Neural cell (in vitro differentiated cells): Measurements from ENCODE around the gene GGA1. TPM values are rescaled to one million over a fixed set of nuclear protein-coding genes. Genes with fewer than 3 reads are reported as not detected.

ENCODE experiments used
- H2AFZ ChIP-seq: fragments of 200-600, 300-800 bp; sonication (generic), shearing (Covaris generic); 2 replicates; pipeline ENCODE4 v1.6.0; 2014; ENCODE audit warnings: low read depth, mild to moderate bottlenecking, antibody characterized with exemption, low read length, moderate library complexity
- H3F3A ChIP-seq: fragments of 200-600 bp; shearing (Covaris generic); 2 replicates; pipeline ENCODE4 v1.6.1; 2016; ENCODE audit warnings: mild to moderate bottlenecking, moderate library complexity, mixed read lengths, antibody characterized with exemption, low read length; ENCODE audit not compliant: insufficient read depth, poor library complexity, severe bottlenecking
- H3K27ac ChIP-seq: fragments of 200-600, 300-800 bp; sonication (generic), shearing (Covaris generic); 2 replicates; pipeline ENCODE4 v1.5.1; 2014; ENCODE audit warnings: mild to moderate bottlenecking, low read length, moderate library complexity
- H3K27me3 ChIP-seq: fragments of 300-800, 200-600 bp; sonication (generic), shearing (Covaris generic); 2 replicates; pipeline ENCODE4 v1.6.0; 2014; ENCODE audit warnings: mild to moderate bottlenecking, low read depth, low read length, moderate library complexity; ENCODE audit not compliant: insufficient read depth
- H3K36me3 ChIP-seq: fragments of 300-800, 200-600 bp; sonication (generic), shearing (Covaris generic); 2 replicates; pipeline ENCODE4 v1.5.1; 2014; ENCODE audit warnings: mild to moderate bottlenecking, antibody characterized with exemption, low read length, moderate library complexity; ENCODE audit not compliant: insufficient read depth
- H3K4me2 ChIP-seq: fragments of 300-800, 200-600 bp; sonication (generic), shearing (Covaris generic); 2 replicates; pipeline ENCODE4 v1.6.0; 2014; ENCODE audit warnings: mild to moderate bottlenecking, low read length
- H3K4me3 ChIP-seq: fragments of 300-800, 200-600 bp; sonication (generic), shearing (Covaris generic); 2 replicates; pipeline ENCODE4 v1.5.1; 2014; ENCODE audit warnings: mild to moderate bottlenecking, low read length, moderate library complexity
- H3K79me2 ChIP-seq: fragments of 200-600 bp; shearing (Covaris generic); replicated peaks from 2 replicates; pipeline ENCODE4 v1.6.0; 2014; ENCODE audit warnings: mild to moderate bottlenecking, low read length, moderate library complexity; ENCODE audit not compliant: insufficient read depth
- H3K9ac ChIP-seq: fragments of 300-800, 200-600 bp; sonication (generic), shearing (Covaris generic); 2 replicates; pipeline ENCODE4 v1.6.1; 2016; ENCODE audit warnings: mild to moderate bottlenecking, low read length, mixed read lengths
- H3K9me2 ChIP-seq: fragments of 200-600 bp; shearing (Covaris generic); 2 replicates; pipeline ENCODE4 v1.6.1; 2016; ENCODE audit warnings: mild to moderate bottlenecking, low read length, mixed read lengths; ENCODE audit not compliant: insufficient read depth
- H3K9me3 ChIP-seq: fragments of 200-600, 300-800 bp; sonication (generic), shearing (Covaris generic); 2 replicates; pipeline ENCODE4 v1.6.1; 2016; ENCODE audit warnings: mild to moderate bottlenecking, mixed run types, low read length, moderate library complexity, mixed read lengths
- H4K20me1 ChIP-seq: fragments of 200-600 bp; shearing (Covaris generic); 2 replicates; pipeline ENCODE4 v1.6.1; 2016; ENCODE audit warnings: mild to moderate bottlenecking, mixed run types; ENCODE audit not compliant: insufficient read depth
- EP300 ChIP-seq: fragments of 450-650 bp; conservative IDR thresholded peaks from 2 replicates; pipeline ENCODE4 v1.6.1; 2014; ENCODE audit warnings: antibody characterized with exemption, mild to moderate bottlenecking, moderate library complexity; ENCODE audit not compliant: poor library complexity, severe bottlenecking
- EZH2 ChIP-seq: fragments of 200-600, 300-800 bp; shearing (Covaris generic), sonication (generic); IDR thresholded peaks from 2 replicates; pipeline ENCODE4 v1.6.1; 2014; ENCODE audit warnings: antibody characterized with exemption, low read length, borderline replicate concordance, mild to moderate bottlenecking; ENCODE audit not compliant: insufficient read depth, poor library complexity, severe bottlenecking
- MXI1 ChIP-seq: fragments of 450-650 bp; conservative IDR thresholded peaks from 2 replicates; pipeline ENCODE4 v1.6.1; 2014; ENCODE audit warnings: antibody characterized with exemption, mild to moderate bottlenecking; ENCODE audit not compliant: poor library complexity, severe bottlenecking
- POLR2AphosphoS5 ChIP-seq: IDR thresholded peaks from 2 replicates; pipeline ENCODE4 v1.6.1; 2012
- RAD21 ChIP-seq: fragments of 450-650 bp; conservative IDR thresholded peaks from 2 replicates; pipeline ENCODE4 v1.6.1; 2014; ENCODE audit warnings: antibody characterized with exemption, mild to moderate bottlenecking, moderate library complexity
- SMC3 ChIP-seq: fragments of 450-650 bp; conservative IDR thresholded peaks from 2 replicates; pipeline ENCODE4 v1.6.1; 2014; ENCODE audit warnings: antibody characterized with exemption, mild to moderate bottlenecking, moderate library complexity; ENCODE audit not compliant: poor library complexity
- TAF1 ChIP-seq: IDR thresholded peaks from 2 replicates; pipeline ENCODE4 v1.6.1; 2012; ENCODE audit warnings: low read depth
- polyA plus RNA-seq: library from polyadenylated mRNA; depleted of rRNA; stranded (reverse); fragments of >200 nt; gene quantifications from 2 replicates; pipeline ENCODE4 v1.2.3, GENCODE V29; 2014
- TF ChIP-seq, protein P1 (sequence below): fragments of 450-650 bp; IDR thresholded peaks from 2 replicates; pipeline ENCODE4 v1.5.1; 2014; ENCODE audit warnings: antibody characterized with exemption, mild to moderate bottlenecking, moderate library complexity; ENCODE audit not compliant: poor library complexity, severe bottlenecking
- TF ChIP-seq, protein P2 (sequence below): IDR thresholded peaks from 2 replicates; pipeline ENCODE4 v1.6.1; 2012; ENCODE audit warnings: borderline replicate concordance

Gene GGA1
- polyA plus RNA-seq, 1 donor from 2014 or later: 57.5 TPM

DNA sequence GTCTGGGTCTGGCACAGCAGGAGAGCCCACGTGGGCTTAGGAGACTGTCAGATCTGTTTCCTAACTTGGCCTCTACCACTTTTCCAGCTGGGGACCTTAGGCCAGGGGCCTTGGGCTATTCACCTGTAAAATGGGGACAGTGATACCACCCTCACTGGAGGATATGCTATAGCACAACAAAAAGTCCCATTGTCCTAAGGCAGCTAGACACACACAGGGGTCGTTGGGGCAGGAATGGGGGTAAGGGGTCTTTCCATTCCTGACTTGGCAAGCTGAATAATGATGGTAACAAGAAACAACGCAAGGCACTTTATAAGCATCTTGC, 28.3 kb downstream of the GGA1 start:
- H4K20me1 ChIP-seq: no peaks in the 10 kb centered on the region
- peaks cover 15% of the 10 kb centered on the region for H3K27me3 ChIP-seq
- H3K27ac ChIP-seq: no peak overlapping the region
- no peak overlapping the region for H3K9ac ChIP-seq
- H3K9me2 ChIP-seq: no peaks in the 10 kb centered on the region
- no peak overlapping the region for H3K4me2 ChIP-seq
- no peak overlapping the region for H3K4me3 ChIP-seq
- TF ChIP-seq POLR2AphosphoS5: no peak
- TF ChIP-seq MXI1: no peak
- no peak for TF ChIP-seq RAD21
- TF ChIP-seq, protein P1, sequence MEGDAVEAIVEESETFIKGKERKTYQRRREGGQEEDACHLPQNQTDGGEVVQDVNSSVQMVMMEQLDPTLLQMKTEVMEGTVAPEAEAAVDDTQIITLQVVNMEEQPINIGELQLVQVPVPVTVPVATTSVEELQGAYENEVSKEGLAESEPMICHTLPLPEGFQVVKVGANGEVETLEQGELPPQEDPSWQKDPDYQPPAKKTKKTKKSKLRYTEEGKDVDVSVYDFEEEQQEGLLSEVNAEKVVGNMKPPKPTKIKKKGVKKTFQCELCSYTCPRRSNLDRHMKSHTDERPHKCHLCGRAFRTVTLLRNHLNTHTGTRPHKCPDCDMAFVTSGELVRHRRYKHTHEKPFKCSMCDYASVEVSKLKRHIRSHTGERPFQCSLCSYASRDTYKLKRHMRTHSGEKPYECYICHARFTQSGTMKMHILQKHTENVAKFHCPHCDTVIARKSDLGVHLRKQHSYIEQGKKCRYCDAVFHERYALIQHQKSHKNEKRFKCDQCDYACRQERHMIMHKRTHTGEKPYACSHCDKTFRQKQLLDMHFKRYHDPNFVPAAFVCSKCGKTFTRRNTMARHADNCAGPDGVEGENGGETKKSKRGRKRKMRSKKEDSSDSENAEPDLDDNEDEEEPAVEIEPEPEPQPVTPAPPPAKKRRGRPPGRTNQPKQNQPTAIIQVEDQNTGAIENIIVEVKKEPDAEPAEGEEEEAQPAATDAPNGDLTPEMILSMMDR: no peak
- TF ChIP-seq EZH2: no peak
- H3F3A ChIP-seq: no peaks in the 10 kb centered on the region
- no peak overlapping the region for H2AFZ ChIP-seq
- H3K9me3 ChIP-seq: no peaks in the 10 kb centered on the region
- H3K36me3 ChIP-seq: no peaks in the 10 kb centered on the region
- no peaks in the 10 kb centered on the region for H3K79me2 ChIP-seq

DNA sequence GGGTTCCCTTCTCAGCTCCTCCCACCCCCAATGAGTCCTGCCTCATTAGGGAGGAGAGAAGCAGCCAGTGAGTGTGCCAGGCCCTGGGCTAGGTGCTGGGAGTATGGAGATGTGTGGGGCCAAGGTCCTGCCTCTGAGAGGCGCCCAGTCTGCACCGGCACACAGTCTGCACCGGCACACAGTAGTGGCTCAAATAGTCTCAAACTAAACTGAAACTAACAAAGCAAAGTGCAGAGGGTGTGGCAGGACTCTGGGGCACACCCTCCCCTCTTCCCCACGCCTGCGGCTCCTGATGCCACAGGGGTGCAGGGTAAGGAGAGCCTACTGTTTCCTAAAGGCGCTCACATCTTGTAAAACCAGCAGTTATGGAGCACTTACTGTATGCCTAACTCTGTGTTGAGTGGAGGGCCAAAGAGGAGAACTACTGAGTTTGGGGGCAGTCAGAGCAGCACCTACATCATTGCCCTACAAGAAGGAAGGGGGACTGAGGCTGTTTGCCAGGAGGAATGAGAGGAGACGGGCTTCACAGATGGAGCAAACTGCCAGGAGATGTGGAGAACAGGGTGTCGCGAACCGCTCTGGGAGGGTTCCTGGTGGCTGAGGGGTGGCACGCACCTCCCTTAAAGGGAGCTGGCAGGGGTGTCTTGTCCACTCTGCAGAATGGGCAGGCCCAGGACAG, 29.9 kb downstream of the GGA1 start:
- no peak overlapping the region for H3K9ac ChIP-seq
- TF ChIP-seq, protein P2, sequence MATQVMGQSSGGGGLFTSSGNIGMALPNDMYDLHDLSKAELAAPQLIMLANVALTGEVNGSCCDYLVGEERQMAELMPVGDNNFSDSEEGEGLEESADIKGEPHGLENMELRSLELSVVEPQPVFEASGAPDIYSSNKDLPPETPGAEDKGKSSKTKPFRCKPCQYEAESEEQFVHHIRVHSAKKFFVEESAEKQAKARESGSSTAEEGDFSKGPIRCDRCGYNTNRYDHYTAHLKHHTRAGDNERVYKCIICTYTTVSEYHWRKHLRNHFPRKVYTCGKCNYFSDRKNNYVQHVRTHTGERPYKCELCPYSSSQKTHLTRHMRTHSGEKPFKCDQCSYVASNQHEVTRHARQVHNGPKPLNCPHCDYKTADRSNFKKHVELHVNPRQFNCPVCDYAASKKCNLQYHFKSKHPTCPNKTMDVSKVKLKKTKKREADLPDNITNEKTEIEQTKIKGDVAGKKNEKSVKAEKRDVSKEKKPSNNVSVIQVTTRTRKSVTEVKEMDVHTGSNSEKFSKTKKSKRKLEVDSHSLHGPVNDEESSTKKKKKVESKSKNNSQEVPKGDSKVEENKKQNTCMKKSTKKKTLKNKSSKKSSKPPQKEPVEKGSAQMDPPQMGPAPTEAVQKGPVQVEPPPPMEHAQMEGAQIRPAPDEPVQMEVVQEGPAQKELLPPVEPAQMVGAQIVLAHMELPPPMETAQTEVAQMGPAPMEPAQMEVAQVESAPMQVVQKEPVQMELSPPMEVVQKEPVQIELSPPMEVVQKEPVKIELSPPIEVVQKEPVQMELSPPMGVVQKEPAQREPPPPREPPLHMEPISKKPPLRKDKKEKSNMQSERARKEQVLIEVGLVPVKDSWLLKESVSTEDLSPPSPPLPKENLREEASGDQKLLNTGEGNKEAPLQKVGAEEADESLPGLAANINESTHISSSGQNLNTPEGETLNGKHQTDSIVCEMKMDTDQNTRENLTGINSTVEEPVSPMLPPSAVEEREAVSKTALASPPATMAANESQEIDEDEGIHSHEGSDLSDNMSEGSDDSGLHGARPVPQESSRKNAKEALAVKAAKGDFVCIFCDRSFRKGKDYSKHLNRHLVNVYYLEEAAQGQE: no peak
- TF ChIP-seq EZH2 (no peak), EP300 (no peak), SMC3 (no peak), TAF1 (no peak), MXI1 (no peak), POLR2AphosphoS5 (no peak), RAD21 (no peak)
- TF ChIP-seq, protein P1: no peak
- no peaks in the 10 kb centered on the region for H3K9me3 ChIP-seq
- H3K79me2 ChIP-seq: no peaks in the 10 kb centered on the region
- H3K36me3 ChIP-seq: no peaks in the 10 kb centered on the region
- H3F3A ChIP-seq: no peaks in the 10 kb centered on the region
- H3K4me2 ChIP-seq: no peak overlapping the region
- H3K27me3 ChIP-seq: peaks cover 15% of the 10 kb centered on the region
- H3K4me3 ChIP-seq: no peak overlapping the region
- H2AFZ ChIP-seq: no peak overlapping the region
- no peaks in the 10 kb centered on the region for H3K9me2 ChIP-seq
- H4K20me1 ChIP-seq: no peaks in the 10 kb centered on the region
- H3K27ac ChIP-seq: no peak overlapping the region
